Measurements from ENCODE around the gene MMP7.

MMP7 gene

DNA sequence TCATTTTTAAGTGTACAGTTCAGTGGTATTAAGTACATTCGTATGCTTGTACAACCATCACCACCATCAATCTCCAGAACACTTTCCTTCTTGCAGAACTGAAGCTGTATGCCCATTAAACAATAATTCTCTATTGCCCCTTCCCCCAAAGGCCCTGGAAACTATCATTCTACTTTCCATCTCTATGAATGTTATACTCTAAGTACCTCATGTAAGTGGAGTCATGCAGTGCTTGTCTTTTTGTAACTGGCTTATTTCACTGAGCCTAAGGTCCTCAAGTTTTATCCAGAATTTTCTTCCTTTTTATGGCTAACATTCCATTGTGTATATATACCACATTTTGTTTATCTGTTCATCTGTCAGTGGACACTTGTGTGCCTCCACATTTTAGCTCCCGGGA, 29.7 kb downstream of the MMP7 start:
- DNase-seq (ENCODE audit: extremely low read depth, insufficient read length): no peak
- no peaks in the 10 kb centered on the region for H3K36me3 ChIP-seq (ENCODE audit: control insufficient read depth, insufficient read depth, low read length)
- no peaks in the 10 kb centered on the region for H3K27me3 ChIP-seq (replicated peaks; ENCODE audit: control insufficient read depth, insufficient read depth, low read length)
- no peak overlapping the region for H3K4me3 ChIP-seq (replicated peaks; ENCODE audit: low read depth, low read length)
- TF ChIP-seq, protein P1, sequence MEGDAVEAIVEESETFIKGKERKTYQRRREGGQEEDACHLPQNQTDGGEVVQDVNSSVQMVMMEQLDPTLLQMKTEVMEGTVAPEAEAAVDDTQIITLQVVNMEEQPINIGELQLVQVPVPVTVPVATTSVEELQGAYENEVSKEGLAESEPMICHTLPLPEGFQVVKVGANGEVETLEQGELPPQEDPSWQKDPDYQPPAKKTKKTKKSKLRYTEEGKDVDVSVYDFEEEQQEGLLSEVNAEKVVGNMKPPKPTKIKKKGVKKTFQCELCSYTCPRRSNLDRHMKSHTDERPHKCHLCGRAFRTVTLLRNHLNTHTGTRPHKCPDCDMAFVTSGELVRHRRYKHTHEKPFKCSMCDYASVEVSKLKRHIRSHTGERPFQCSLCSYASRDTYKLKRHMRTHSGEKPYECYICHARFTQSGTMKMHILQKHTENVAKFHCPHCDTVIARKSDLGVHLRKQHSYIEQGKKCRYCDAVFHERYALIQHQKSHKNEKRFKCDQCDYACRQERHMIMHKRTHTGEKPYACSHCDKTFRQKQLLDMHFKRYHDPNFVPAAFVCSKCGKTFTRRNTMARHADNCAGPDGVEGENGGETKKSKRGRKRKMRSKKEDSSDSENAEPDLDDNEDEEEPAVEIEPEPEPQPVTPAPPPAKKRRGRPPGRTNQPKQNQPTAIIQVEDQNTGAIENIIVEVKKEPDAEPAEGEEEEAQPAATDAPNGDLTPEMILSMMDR (IDR thresholded peaks at IDR 0.05; ENCODE audit: insufficient read depth, low read length, poor library complexity, severe bottlenecking): no peak

- TF ChIP-seq, protein P1 (IDR thresholded peaks at IDR 0.05; ENCODE audit: insufficient read depth, low read length, poor library complexity, severe bottlenecking): no peak
Observed at GRCh38 chr11:102499931-102500330, 30.6 kb downstream of the MMP7 start.

GRCh38 chr11:102499151-102499550, 31.4 kb downstream of the MMP7 start:
- Histone ChIP-seq H3K4me3 (replicated peaks; ENCODE audit: low read depth, low read length) (no peak overlapping the region), H3K36me3 (ENCODE audit: control insufficient read depth, insufficient read depth, low read length) (no peaks in the 10 kb centered on the region), H3K27me3 (replicated peaks; ENCODE audit: control insufficient read depth, insufficient read depth, low read length) (no peaks in the 10 kb centered on the region)
- no peak for DNase-seq (ENCODE audit: extremely low read depth, insufficient read length)
- TF ChIP-seq, protein P1 (IDR thresholded peaks at IDR 0.05; ENCODE audit: insufficient read depth, low read length, poor library complexity, severe bottlenecking): no peak

More at GRCh38 chr11:102499931-102500330, 30.6 kb downstream of the MMP7 start:
- H3K36me3 ChIP-seq (ENCODE audit: control insufficient read depth, insufficient read depth, low read length): no peaks in the 10 kb centered on the region
- H3K4me3 ChIP-seq (replicated peaks; ENCODE audit: low read depth, low read length): no peak overlapping the region
- H3K27me3 ChIP-seq (replicated peaks; ENCODE audit: control insufficient read depth, insufficient read depth, low read length): no peaks in the 10 kb centered on the region
- no peak for DNase-seq (ENCODE audit: extremely low read depth, insufficient read length)

DNA sequence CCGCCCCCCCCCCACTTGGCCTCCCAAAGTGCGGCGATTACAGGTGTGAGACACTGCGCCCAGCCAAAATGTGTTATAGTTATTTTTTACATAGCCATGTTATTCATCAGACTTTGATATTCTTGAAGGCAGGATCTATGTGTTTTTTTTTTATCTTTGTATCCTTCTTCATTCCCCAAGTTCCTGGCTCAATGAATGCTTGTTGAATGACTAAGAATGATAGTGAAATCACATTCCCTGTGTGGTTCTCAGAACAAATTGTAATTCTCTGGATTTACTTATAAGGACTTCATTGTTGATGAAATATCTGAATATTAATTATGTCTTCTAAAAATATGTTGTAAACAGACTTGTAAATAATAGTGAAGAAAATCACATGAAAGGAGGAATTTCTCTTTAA, 33.5 kb downstream of the MMP7 start:
- H3K27me3 ChIP-seq (replicated peaks; ENCODE audit: control insufficient read depth, insufficient read depth, low read length): no peaks in the 10 kb centered on the region
- no peak overlapping the region for H3K4me3 ChIP-seq (replicated peaks; ENCODE audit: low read depth, low read length)
- no peaks in the 10 kb centered on the region for H3K36me3 ChIP-seq (ENCODE audit: control insufficient read depth, insufficient read depth, low read length)
- TF ChIP-seq, protein P1 (IDR thresholded peaks at IDR 0.05; ENCODE audit: insufficient read depth, low read length, poor library complexity, severe bottlenecking): no peak
- no peak for DNase-seq (ENCODE audit: extremely low read depth, insufficient read length)

DNA sequence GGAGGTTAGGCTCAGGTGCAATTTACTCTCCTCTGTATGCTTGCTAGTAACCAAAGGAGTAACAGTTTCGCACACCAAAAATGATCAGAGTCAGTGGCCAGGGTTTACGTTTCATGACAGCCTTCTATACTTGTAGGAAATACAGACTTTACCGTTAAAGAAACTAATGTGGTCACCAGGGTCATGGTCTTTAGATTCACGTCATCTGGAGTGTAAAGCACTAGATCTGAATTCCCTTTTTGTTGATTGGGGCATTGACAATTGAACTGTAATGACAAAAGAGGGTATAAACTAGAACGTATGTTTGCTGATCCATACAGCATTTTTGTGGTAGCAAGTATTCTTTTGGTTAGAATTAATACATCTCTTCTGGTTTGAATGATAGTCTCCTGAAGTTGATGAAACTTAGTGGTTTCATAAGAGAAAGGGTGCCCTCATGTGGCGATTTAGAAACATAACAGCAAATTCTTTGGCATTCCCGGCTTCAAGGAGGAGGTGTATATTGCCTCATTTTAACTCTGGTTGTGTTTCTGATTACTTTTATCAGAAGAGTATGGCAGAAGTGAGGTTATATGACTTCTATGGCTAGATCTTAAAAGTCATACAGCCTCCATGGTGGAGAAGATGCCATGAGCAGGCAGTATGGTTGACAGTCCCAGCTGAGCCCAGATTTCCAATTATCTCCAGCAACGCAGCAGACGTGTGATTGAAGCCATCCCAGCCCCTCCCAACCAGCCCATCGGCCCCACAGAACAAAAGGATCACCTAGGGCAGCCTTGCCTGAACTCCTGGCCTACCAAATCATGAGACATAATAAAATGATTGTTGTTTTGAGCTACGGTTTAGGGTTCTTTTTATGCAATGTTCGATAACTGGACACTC, 35.1 kb downstream of the MMP7 start:
- TF ChIP-seq, protein P1 (IDR thresholded peaks at IDR 0.05; ENCODE audit: insufficient read depth, low read length, poor library complexity, severe bottlenecking): peak; percentile 50
- Histone ChIP-seq H3K36me3 (ENCODE audit: control insufficient read depth, insufficient read depth, low read length) (no peaks in the 10 kb centered on the region), H3K27me3 (replicated peaks; ENCODE audit: control insufficient read depth, insufficient read depth, low read length) (no peaks in the 10 kb centered on the region), H3K4me3 (replicated peaks; ENCODE audit: low read depth, low read length) (no peak overlapping the region)
- peak; percentile 56 for DNase-seq (ENCODE audit: extremely low read depth, insufficient read length)

All from GM06990 (cell line).